Measurements from ENCODE around the gene KNCN.

Gene KNCN

GRCh38 chr1:46552357-46553237 lies 1.1 kb upstream of the KNCN start:
- H3K27ac ChIP-seq (ENCODE audit: low read length) = no peak overlapping the region
- H3K27me3 ChIP-seq (ENCODE audit: low read depth, low read length) = peaks cover 4% of the 10 kb centered on the region
- H3K4me3 ChIP-seq (ENCODE audit: low read depth in 1 of 2, low read length in 2 of 2) = no peak overlapping the region
- no peaks in the 10 kb centered on the region for H3K9me3 ChIP-seq (ENCODE audit: control insufficient read depth in 1 of 2, low read length in 2 of 2)
- peaks cover 0 to 2% of the 10 kb centered on the region in 2 donors for H3K36me3 ChIP-seq (ENCODE audit: control insufficient read depth in 1 of 2, insufficient read depth in 2 of 2, low read length in 2 of 2)
- H3K4me1 ChIP-seq (ENCODE audit: control insufficient read depth in 1 of 2, insufficient read depth in 2 of 2, low read length in 2 of 2) = peaks cover 2 to 8% of the 10 kb centered on the region in 2 donors

- Histone ChIP-seq H3K36me3 (ENCODE audit: control insufficient read depth in 1 of 2, insufficient read depth in 2 of 2, low read length in 2 of 2) (no peaks in the 10 kb centered on the region), H3K27me3 (ENCODE audit: low read depth, low read length) (peaks cover 4% of the 10 kb centered on the region), H3K4me3 (ENCODE audit: low read depth in 1 of 2, low read length in 2 of 2) (no peak overlapping the region), H3K9me3 (ENCODE audit: control insufficient read depth in 1 of 2, low read length in 2 of 2) (no peaks in the 10 kb centered on the region), H3K27ac (ENCODE audit: low read length) (no peak overlapping the region), H3K4me1 (ENCODE audit: control insufficient read depth in 1 of 2, insufficient read depth in 2 of 2, low read length in 2 of 2) (peaks cover 2 to 8% of the 10 kb centered on the region in 2 donors)
These were observed 656 bp downstream of the KNCN start for GRCh38 chr1:46550751-46551231.

- no peak overlapping the region for H3K27ac ChIP-seq (ENCODE audit: low read length)
- no peaks in the 10 kb centered on the region for H3K36me3 ChIP-seq (ENCODE audit: control insufficient read depth in 1 of 2, insufficient read depth in 2 of 2, low read length in 2 of 2)
- H3K4me3 ChIP-seq (ENCODE audit: low read depth in 1 of 2, low read length in 2 of 2) = no peak overlapping the region
- H3K27me3 ChIP-seq (ENCODE audit: low read depth, low read length) = peaks cover 11% of the 10 kb centered on the region
- H3K9me3 ChIP-seq (ENCODE audit: control insufficient read depth in 1 of 2, low read length in 2 of 2) = no peaks in the 10 kb centered on the region
- peaks cover 2 to 8% of the 10 kb centered on the region in 2 donors for H3K4me1 ChIP-seq (ENCODE audit: control insufficient read depth in 1 of 2, insufficient read depth in 2 of 2, low read length in 2 of 2)
These were observed 1.5 kb downstream of the KNCN start for GRCh38 chr1:46549697-46550681.

GRCh38 chr1:46547481-46548383 lies 3.7 kb downstream of the KNCN start:
- no peak overlapping the region for H3K4me3 ChIP-seq (ENCODE audit: low read depth in 1 of 2, low read length in 2 of 2)
- peaks cover 2 to 17% of the 10 kb centered on the region in 2 donors for H3K4me1 ChIP-seq (ENCODE audit: control insufficient read depth in 1 of 2, insufficient read depth in 2 of 2, low read length in 2 of 2)
- peaks cover 30% of the 10 kb centered on the region for H3K27me3 ChIP-seq (ENCODE audit: low read depth, low read length)
- no peak overlapping the region for H3K27ac ChIP-seq (ENCODE audit: low read length)
- H3K9me3 ChIP-seq (ENCODE audit: control insufficient read depth in 1 of 2, low read length in 2 of 2) = no peaks in the 10 kb centered on the region
- no peaks in the 10 kb centered on the region for H3K36me3 ChIP-seq (ENCODE audit: control insufficient read depth in 1 of 2, insufficient read depth in 2 of 2, low read length in 2 of 2)

GRCh38 chr1:46546210-46546609 lies 5.2 kb downstream of the KNCN start:
- Histone ChIP-seq H3K4me1 (ENCODE audit: control insufficient read depth in 1 of 2, insufficient read depth in 2 of 2, low read length in 2 of 2) (peaks cover 2 to 17% of the 10 kb centered on the region in 2 donors), H3K27me3 (ENCODE audit: low read depth, low read length) (peaks cover 30% of the 10 kb centered on the region), H3K9me3 (ENCODE audit: control insufficient read depth in 1 of 2, low read length in 2 of 2) (no peaks in the 10 kb centered on the region)

GRCh38 chr1:46545784-46546183 lies 5.7 kb downstream of the KNCN start:
- Histone ChIP-seq H3K27me3 (ENCODE audit: low read depth, low read length) (peaks cover 30% of the 10 kb centered on the region), H3K36me3 (ENCODE audit: control insufficient read depth in 1 of 2, insufficient read depth in 2 of 2, low read length in 2 of 2) (no peaks in the 10 kb centered on the region), H3K4me3 (ENCODE audit: low read depth in 1 of 2, low read length in 2 of 2) (no peak overlapping the region), H3K4me1 (ENCODE audit: control insufficient read depth in 1 of 2, insufficient read depth in 2 of 2, low read length in 2 of 2) (peaks cover 2 to 17% of the 10 kb centered on the region in 2 donors), H3K9me3 (ENCODE audit: control insufficient read depth in 1 of 2, low read length in 2 of 2) (no peaks in the 10 kb centered on the region), H3K27ac (ENCODE audit: low read length) (no peak overlapping the region)

More at GRCh38 chr1:46546210-46546609, 5.2 kb downstream of the KNCN start:
- no peak overlapping the region for H3K4me3 ChIP-seq (ENCODE audit: low read depth in 1 of 2, low read length in 2 of 2)
- no peak overlapping the region for H3K27ac ChIP-seq (ENCODE audit: low read length)
- H3K36me3 ChIP-seq (ENCODE audit: control insufficient read depth in 1 of 2, insufficient read depth in 2 of 2, low read length in 2 of 2) = no peaks in the 10 kb centered on the region

GRCh38 chr1:46544561-46545240 lies 6.7 kb downstream of the KNCN start:
- peaks cover 26% of the 10 kb centered on the region for H3K27me3 ChIP-seq (ENCODE audit: low read depth, low read length)
- H3K4me1 ChIP-seq (ENCODE audit: control insufficient read depth in 1 of 2, insufficient read depth in 2 of 2, low read length in 2 of 2) = peaks cover under 1 to 15% of the 10 kb centered on the region in 2 donors
- no peak overlapping the region for H3K27ac ChIP-seq (ENCODE audit: low read length)
- no peaks in the 10 kb centered on the region for H3K9me3 ChIP-seq (ENCODE audit: control insufficient read depth in 1 of 2, low read length in 2 of 2)
- H3K36me3 ChIP-seq (ENCODE audit: control insufficient read depth in 1 of 2, insufficient read depth in 2 of 2, low read length in 2 of 2) = no peaks in the 10 kb centered on the region
- no peak overlapping the region for H3K4me3 ChIP-seq (ENCODE audit: low read depth in 1 of 2, low read length in 2 of 2)

GRCh38 chr1:46543761-46544560 lies 7.5 kb downstream of the KNCN start:
- Histone ChIP-seq H3K4me1 (ENCODE audit: control insufficient read depth in 1 of 2, insufficient read depth in 2 of 2, low read length in 2 of 2) (peaks cover 0 to 9% of the 10 kb centered on the region in 2 donors), H3K36me3 (ENCODE audit: control insufficient read depth in 1 of 2, insufficient read depth in 2 of 2, low read length in 2 of 2) (no peaks in the 10 kb centered on the region), H3K27me3 (ENCODE audit: low read depth, low read length) (peaks cover 26% of the 10 kb centered on the region), H3K27ac (ENCODE audit: low read length) (no peak overlapping the region), H3K9me3 (ENCODE audit: control insufficient read depth in 1 of 2, low read length in 2 of 2) (no peaks in the 10 kb centered on the region), H3K4me3 (ENCODE audit: low read depth in 1 of 2, low read length in 2 of 2) (peak overlapping the region in 1 of 2 donors; percentile 49)

GRCh38 chr1:46543382-46543760 lies 8.1 kb downstream of the KNCN start:
- Histone ChIP-seq H3K36me3 (ENCODE audit: control insufficient read depth in 1 of 2, insufficient read depth in 2 of 2, low read length in 2 of 2) (no peaks in the 10 kb centered on the region), H3K4me3 (ENCODE audit: low read depth in 1 of 2, low read length in 2 of 2) (no peak overlapping the region), H3K27me3 (ENCODE audit: low read depth, low read length) (peaks cover 26% of the 10 kb centered on the region), H3K9me3 (ENCODE audit: control insufficient read depth in 1 of 2, low read length in 2 of 2) (no peaks in the 10 kb centered on the region), H3K27ac (ENCODE audit: low read length) (no peak overlapping the region), H3K4me1 (ENCODE audit: control insufficient read depth in 1 of 2, insufficient read depth in 2 of 2, low read length in 2 of 2) (peaks cover 0 to 9% of the 10 kb centered on the region in 2 donors)
